HL-60 (cell line): ENCODE results near the gene ERFE.
A peak's percentile ranks its signal among the peaks of the same experiment; 100 is the strongest.

Experiments used
- DNase-seq, 2 experiments: peaks; one replicate each; pipeline ENCODE4 v3.0.0-alpha.2; 2010 to 2020; ENCODE audit warnings: low read depth in 1 of 2, low spot score in 1 of 2
- H3K27ac ChIP-seq: fragments of 250-450 bp; sonication (Bioruptor Pico); replicated peaks from 2 replicates; pipeline ENCODE4 v1.5.1; 2020; ENCODE audit warnings: mild to moderate bottlenecking, moderate library complexity
- H3K27me3 ChIP-seq: fragments of 250-450 bp; sonication (Bioruptor Pico); 2 replicates; pipeline ENCODE4 v1.5.1; 2021; ENCODE audit warnings: mild to moderate bottlenecking, moderate library complexity; ENCODE audit not compliant: insufficient read depth, poor library complexity, severe bottlenecking
- H3K4me3 ChIP-seq: replicated peaks from 2 replicates; pipeline ENCODE4 v1.5.1; 2011; ENCODE audit warnings: mild to moderate bottlenecking, control low read depth, low read length; ENCODE audit not compliant: insufficient read depth
- GABPA ChIP-seq: IDR thresholded peaks from 2 replicates; pipeline ENCODE4 v1.6.1; 2012; ENCODE audit warnings: low read depth
- POLR2AphosphoS5 ChIP-seq: IDR thresholded peaks from 2 replicates; pipeline ENCODE4 v1.6.1; 2012; ENCODE audit warnings: low read depth
- SPI1 ChIP-seq: IDR thresholded peaks from 2 replicates; pipeline ENCODE4 v1.6.1; 2012; ENCODE audit warnings: low read depth, mild to moderate bottlenecking, borderline replicate concordance
- TF ChIP-seq, protein P1 (sequence below): IDR thresholded peaks from 2 replicates; pipeline ENCODE4 v1.6.1; 2012; ENCODE audit warnings: low read depth; ENCODE audit not compliant: insufficient replicate concordance
- TF ChIP-seq, protein P2 (sequence below): IDR thresholded peaks from one replicate; pipeline ENCODE4 v1.5.1; 2011; ENCODE audit warnings: low read length, control low read depth, inconsistent platforms; ENCODE audit not compliant: insufficient read depth

The ERFE gene

DNA sequence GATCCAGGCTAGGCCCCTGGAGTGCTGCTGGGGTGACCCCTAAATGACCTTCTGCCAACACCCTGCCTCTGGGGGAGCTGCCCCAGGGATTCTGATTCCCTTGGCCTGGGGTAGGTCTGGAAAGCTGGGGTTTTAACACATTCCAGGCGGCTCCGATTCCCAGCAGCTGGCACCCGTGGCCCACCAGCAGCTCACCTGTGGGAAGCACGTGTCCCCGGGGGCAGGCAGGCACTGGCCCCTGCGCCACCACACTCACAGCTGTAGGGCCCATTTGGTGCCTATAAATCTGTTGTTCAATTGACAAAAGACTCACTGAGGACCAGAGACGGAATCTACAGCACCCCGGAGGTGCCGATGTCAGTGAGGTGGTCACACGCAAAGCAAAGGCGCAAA, 24.4 kb upstream of the ERFE start:
- no peak for DNase-seq
- TF ChIP-seq SPI1 (no peak), GABPA (no peak), POLR2AphosphoS5 (no peak)
- TF ChIP-seq, protein P1, sequence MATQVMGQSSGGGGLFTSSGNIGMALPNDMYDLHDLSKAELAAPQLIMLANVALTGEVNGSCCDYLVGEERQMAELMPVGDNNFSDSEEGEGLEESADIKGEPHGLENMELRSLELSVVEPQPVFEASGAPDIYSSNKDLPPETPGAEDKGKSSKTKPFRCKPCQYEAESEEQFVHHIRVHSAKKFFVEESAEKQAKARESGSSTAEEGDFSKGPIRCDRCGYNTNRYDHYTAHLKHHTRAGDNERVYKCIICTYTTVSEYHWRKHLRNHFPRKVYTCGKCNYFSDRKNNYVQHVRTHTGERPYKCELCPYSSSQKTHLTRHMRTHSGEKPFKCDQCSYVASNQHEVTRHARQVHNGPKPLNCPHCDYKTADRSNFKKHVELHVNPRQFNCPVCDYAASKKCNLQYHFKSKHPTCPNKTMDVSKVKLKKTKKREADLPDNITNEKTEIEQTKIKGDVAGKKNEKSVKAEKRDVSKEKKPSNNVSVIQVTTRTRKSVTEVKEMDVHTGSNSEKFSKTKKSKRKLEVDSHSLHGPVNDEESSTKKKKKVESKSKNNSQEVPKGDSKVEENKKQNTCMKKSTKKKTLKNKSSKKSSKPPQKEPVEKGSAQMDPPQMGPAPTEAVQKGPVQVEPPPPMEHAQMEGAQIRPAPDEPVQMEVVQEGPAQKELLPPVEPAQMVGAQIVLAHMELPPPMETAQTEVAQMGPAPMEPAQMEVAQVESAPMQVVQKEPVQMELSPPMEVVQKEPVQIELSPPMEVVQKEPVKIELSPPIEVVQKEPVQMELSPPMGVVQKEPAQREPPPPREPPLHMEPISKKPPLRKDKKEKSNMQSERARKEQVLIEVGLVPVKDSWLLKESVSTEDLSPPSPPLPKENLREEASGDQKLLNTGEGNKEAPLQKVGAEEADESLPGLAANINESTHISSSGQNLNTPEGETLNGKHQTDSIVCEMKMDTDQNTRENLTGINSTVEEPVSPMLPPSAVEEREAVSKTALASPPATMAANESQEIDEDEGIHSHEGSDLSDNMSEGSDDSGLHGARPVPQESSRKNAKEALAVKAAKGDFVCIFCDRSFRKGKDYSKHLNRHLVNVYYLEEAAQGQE, result no peak
- TF ChIP-seq, protein P2, sequence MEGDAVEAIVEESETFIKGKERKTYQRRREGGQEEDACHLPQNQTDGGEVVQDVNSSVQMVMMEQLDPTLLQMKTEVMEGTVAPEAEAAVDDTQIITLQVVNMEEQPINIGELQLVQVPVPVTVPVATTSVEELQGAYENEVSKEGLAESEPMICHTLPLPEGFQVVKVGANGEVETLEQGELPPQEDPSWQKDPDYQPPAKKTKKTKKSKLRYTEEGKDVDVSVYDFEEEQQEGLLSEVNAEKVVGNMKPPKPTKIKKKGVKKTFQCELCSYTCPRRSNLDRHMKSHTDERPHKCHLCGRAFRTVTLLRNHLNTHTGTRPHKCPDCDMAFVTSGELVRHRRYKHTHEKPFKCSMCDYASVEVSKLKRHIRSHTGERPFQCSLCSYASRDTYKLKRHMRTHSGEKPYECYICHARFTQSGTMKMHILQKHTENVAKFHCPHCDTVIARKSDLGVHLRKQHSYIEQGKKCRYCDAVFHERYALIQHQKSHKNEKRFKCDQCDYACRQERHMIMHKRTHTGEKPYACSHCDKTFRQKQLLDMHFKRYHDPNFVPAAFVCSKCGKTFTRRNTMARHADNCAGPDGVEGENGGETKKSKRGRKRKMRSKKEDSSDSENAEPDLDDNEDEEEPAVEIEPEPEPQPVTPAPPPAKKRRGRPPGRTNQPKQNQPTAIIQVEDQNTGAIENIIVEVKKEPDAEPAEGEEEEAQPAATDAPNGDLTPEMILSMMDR, result no peak
- Histone ChIP-seq H3K27ac (no peak overlapping the region), H3K27me3 (no peaks in the 10 kb centered on the region), H3K4me3 (no peak overlapping the region)

DNA sequence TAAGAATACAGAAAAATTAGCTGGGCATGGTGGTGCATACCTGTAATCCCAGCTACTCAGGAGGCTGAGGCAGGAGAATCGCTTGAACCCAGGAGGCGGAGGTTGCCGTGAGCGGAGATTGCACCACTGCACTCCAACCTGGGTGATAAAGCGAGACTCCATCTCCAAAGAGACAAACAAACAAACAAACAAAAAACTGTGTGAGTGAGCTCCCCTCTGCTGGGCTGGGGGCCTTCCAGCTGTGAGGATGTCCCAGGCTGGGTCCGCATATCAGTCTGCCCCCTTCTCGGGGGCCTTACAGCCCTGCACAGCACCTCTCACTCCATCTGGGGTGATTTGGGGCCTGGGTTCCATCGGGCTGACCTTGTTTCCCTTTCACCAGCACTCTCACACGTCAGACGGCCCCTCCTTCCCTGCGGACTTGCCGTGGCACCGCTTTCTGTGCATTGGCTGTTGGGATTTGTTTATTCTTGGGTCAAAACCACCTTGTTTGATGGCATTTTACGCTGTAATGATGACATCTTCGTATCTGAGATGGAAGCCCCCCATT, 23.1 kb upstream of the ERFE start:
- no peak for DNase-seq
- Histone ChIP-seq H3K27me3 (no peaks in the 10 kb centered on the region), H3K27ac (no peak overlapping the region), H3K4me3 (no peak overlapping the region)
- TF ChIP-seq, protein P1, result no peak

DNA sequence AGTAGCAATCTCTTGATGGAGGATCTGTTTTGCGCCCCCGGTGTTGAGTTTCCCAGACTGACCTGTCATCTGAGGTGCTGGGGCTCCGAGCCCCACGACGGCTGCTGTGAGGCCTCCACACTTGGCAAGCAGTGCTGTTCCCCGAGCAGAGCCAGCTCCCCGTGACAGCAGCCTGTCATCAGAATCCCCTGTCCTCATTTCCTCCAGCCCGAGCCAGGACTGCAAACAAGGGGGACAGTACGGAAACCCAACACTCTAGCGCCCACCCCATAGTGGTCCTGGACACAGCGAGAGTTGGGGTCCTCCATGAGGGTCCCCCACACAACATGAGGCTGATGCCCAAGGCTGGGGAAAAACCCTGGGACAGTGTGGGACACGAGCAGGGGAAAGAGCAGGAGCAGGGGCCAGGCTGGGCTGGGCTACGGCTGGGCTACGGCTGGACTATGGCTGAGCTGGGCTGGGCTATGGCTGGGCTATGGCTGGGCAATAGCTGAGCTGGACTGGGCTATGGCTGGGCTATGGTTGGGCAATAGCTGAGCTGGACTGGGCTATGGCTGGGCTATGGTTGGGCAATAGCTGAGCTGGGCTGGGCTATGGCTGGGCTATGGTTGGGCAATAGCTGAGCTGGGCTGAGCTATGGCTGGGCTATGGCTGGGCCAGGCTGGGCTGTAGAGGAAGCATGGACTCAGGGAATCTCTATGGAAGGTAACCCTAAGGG, 21.8 kb upstream of the ERFE start:
- Histone ChIP-seq H3K27ac (peak overlapping the region; percentile 29; the same call in 1 of the 2 replicates), H3K27me3 (no peaks in the 10 kb centered on the region), H3K4me3 (no peak overlapping the region)
- DNase-seq, result peak; percentile 81 to 96
- TF ChIP-seq, protein P1, result no peak
- TF ChIP-seq GABPA, result no peak
- no peak for TF ChIP-seq POLR2AphosphoS5
- TF ChIP-seq, protein P2, result no peak
- TF ChIP-seq SPI1, result no peak
